ENCODE data around the gene P3H1. TPM values are rescaled to one million over a fixed set of nuclear protein-coding genes. Genes with fewer than 3 reads are reported as not detected.
A peak's percentile ranks its signal among the peaks of the same experiment; 100 is the strongest.
"Not testable (repeated sequence)": the region's sequence is repeated elsewhere in the genome, so short reads cannot be mapped to it uniquely, and the experiment has no call there.

Gene P3H1
- polyA plus RNA-seq, 4 donors = 70.7 to 119 (median 73.5) TPM

DNA sequence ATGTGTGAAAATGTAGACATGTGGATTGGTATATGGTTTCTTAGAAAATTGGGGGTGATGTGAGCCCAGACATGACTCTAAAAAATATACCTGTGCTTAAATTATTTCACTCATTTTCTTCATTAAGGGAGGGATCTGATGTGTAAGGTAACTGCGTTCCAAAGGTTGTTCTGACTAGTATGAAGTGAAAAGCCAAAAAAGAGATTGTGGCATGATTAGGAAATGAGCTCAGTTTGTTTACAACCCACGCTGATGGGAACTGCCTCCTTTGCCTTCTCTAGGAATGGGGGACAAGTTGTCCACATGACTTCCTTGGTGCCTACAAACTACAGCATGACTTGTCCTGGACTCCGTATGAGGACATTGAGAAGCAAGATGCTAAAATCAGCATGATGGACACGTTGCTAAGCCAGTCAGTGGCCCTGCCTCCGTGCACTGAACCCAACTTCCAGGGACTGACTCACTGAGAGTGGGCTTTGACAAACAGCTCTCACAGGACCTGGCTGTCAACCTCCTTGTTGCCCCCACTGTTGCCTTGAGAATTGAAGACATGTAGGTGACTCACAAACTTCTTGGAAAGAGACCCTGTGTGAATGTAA is 8.2 kb upstream of the P3H1 start:
- no peak for DNase-seq (ENCODE audit: low read depth in 4 of 4, low spot score in 3 of 4)

DNA sequence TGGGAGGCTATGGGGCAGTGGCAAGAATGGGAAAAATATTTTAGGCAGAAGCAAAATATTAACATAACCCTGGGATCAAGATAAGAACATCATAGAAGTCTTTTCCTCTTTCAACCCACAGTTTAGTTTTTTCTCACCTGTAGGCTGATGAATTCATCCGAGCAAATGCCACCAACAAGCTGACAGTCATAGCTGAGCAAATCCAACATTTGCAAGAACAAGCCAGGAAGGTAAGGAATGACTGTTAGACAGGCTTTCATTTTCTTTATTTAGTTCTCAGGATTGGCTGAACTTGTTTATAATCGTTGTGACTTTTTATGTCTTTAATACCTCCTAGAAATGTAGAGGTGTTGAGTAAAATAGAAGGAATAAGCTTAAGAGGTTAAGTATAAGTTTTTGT is 6.6 kb upstream of the P3H1 start:
- DNase-seq (ENCODE audit: low read depth in 4 of 4, low spot score in 3 of 4) = no peak

DNA sequence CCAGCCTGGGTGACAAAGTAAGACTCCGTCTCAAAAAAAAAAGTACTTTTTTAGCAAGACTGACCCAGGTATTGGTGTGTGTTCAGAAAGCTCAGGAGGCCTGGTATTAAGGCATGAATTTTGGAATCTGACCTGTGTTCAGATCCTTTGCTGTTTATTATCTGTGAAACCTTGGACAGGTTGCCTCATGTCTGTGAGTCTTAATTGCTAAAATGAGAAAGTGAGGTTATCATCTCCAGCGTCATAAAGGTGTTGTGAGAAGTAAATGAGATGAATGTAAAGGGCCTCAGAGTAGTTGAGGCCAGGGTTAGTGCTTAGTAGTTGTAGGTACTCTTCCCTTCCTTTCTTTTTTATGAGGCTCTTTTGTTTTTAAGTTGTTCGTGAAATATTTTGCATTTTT is 3.0 kb upstream of the P3H1 start:
- no peak for DNase-seq (ENCODE audit: low read depth in 4 of 4, low spot score in 3 of 4)

DNA sequence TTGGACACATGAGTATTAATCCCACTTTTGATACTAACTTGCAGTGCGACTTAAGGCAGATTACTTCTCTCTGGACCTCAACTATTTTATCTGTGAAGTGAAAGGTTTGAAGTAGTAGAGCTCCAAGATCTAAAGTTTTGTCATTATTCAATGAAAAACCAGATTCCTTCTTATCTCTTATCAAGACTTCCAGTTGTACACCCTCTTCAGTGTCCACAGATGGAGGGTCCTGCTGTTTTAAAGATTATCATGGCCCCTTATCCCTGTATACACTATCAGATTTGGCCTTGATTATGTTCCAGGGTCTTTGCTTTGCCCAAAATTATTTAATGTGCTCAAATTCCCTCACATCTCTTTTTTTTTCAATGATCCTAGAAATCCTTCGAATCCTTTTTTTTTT is 1.3 kb upstream of the P3H1 start:
- DNase-seq (ENCODE audit: low read depth in 4 of 4, low spot score in 3 of 4) = no peak

DNA sequence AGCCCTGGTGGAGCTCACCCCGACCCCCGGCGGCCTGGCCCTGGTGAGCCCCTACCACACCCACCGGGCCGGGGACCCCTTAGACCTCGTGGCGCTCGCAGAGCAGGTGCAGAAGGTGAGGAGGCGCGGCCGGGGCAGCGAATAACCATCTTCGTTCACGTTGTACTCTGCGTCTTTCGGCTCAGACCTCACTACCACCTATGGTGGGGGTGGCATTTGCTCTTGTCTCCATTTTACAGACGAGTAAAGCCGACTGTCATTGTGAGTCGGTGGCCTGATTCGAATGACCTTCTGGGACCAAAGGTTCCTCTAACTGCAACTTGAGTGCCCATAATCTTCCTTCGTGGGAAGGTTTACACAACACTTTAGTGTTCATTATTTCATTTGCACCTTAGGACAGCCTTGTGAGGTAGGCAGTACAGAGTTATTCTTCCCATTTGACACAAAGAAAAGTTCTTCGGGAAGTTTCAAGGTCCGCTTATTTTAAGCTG is 727 bp upstream of the P3H1 start:
- DNase-seq (ENCODE audit: low read depth in 4 of 4, low spot score in 3 of 4) = no peak

DNA sequence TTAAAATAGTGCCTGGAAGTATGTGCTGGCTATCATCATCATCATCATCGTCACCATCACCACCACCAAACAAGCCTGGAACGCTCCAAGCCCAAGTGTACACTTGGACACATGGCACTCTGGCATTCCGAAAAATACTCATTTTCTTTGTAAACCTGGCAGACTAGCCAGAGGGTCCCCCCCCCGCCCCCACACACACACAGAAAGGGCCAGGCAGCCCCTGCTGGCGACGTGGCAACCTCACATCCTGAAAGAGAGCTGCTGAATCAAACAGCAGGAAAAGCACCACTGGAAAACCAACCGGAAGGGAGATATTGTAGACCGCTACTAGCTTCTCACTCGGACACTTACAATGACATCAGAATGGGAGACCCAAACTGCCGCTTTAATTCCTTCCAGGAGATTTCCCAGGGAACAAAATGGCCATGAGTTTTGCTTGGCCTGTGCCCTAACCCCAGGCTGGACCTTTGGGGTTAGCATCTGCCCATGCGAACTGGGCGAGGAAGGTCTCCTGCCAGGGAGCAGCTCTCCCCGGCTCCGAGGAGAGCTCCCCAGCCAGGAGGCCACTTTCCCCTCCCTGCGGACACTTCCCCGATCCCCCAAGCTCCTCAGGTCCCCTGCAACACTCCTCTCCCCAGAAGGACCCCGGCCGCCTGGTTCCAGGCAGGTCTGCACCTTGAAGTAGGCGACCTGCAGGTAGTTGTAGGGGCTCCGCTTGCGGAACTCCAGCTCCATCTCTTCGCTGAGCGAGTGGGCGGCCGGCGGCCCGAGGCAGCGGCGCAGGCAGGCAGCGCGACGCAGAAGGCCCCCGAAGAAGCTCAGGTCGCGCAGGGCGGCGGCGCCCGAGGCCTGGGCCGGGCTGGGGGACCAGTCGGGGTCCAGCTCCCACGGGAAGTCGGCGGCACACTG is 742 bp downstream of the P3H1 start:
- DNase-seq (ENCODE audit: low read depth in 4 of 4, low spot score in 3 of 4) = peak in 2 of 4 donors; percentile 53 to 64

DNA sequence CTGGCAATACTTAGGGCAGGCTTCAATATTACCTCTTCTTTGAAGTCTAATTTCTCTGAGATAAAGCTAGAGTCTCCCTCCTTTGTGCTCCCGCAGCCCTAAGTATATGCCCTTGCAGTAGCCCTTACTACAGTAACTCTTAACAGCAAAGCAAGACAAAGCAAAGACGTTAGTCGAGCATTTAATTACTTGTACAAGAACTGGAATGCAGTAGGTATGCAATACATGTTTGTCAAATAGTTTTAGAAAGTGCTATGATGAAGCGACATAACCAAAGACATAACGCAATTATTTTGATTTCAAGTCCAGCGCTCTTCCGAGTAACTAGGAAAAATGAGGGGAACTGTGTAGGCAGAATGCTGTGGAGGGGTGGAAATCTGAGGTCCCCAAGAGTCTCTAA is 1.6 kb downstream of the P3H1 start:
- no peak for DNase-seq (ENCODE audit: low read depth in 4 of 4, low spot score in 3 of 4)

DNA sequence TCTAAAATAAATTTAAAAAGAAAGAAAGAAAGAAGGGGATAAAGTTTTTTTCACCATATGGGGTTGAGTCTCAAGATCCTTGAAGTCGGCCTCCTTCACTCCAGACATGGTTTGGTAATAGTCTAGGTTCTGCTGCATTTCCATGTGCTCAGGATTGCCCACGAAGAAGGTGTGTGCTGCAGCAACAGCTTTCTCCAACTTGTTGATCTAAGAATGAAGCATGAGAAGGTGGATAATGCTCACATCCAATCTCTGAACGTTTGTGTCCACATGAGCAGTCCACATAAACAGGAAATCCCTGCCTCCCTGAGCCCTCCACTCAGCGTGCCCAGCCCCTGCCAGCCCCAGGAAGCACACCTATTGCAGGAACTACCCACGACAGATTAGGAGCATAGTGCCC is 4.6 kb downstream of the P3H1 start:
- DNase-seq (ENCODE audit: low read depth in 4 of 4, low spot score in 3 of 4) = no peak

DNA sequence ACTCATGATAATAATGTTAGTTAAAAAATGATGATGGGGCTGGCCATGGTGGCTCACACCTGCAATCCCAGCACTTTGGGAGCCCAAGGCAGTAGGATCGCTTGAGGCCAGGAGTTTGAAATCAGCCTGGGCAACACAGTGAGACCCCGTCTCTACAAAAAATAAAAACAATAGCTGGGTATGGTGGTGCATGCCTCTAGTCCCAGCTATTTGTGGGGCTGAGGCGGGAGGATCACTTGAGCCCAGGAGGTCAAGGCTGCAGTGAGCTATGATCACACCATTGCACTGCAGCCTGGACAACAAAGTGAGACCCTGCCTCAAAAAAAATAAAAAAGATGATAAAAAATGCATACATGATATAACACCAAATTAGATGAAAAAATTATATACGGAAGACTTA is 5.3 kb downstream of the P3H1 start:
- no peak for DNase-seq (ENCODE audit: low read depth in 4 of 4, low spot score in 3 of 4)

DNA sequence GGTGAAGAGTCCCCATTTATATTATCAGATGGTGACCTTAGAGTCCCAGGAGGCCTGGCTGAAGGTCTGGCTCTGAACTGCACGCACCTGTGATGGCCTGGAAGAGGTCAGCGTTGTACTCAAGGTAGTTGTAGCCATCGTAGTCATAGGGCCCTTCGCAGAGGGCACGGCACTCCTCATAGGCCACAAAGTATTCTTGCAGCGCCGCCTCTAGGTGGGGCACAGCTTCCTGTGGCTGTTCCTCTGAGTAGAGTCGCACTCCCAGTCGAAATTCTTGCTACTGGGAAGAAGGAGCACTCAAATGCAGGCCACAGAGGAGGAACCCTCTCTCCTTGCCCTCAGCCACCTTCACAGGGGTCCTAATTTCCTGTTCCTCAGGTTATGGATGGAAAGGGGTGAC is 7.7 kb downstream of the P3H1 start:
- DNase-seq (ENCODE audit: low read depth in 4 of 4, low spot score in 3 of 4) = no peak

DNA sequence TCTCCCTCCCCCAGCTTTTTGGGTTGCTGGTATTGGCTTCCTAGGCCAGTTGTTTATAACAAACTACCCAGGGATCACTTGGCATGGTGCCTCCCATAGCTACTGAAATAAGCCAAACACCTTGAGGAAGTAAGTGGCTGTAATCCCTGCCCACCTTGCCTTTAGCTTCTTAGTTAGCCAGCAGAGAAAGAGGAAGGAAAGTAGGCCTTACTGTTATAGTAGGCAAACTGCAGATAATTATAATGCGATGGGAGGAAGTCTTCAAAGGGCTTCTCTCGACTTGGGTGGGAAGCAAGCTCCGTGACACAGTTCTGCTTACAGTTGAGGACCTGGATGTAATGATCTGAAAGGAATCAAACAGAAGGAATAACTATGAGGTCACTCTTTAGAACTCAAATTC is 8.2 kb downstream of the P3H1 start:
- no peak for DNase-seq (ENCODE audit: low read depth in 4 of 4, low spot score in 3 of 4)

DNA sequence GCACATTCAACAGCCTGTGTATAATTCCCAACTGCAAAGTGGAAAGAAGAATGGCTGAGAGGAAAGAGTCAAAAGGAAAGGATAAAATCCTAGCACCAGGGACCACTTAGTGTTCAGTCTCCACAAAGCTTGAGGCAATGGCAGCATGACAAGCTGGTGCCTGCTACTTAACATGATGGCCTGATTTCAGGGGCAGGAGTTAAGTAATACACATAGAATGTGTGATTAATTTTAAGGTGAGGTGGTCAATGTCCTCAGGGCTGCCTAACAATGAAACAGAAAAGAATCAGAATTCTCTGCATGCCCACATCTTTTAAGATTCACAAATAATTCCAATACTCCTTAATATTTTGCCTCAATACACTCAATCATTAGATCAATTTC is 8.9 kb downstream of the P3H1 start:
- DNase-seq (ENCODE audit: low read depth in 4 of 4, low spot score in 3 of 4) = no peak

DNA sequence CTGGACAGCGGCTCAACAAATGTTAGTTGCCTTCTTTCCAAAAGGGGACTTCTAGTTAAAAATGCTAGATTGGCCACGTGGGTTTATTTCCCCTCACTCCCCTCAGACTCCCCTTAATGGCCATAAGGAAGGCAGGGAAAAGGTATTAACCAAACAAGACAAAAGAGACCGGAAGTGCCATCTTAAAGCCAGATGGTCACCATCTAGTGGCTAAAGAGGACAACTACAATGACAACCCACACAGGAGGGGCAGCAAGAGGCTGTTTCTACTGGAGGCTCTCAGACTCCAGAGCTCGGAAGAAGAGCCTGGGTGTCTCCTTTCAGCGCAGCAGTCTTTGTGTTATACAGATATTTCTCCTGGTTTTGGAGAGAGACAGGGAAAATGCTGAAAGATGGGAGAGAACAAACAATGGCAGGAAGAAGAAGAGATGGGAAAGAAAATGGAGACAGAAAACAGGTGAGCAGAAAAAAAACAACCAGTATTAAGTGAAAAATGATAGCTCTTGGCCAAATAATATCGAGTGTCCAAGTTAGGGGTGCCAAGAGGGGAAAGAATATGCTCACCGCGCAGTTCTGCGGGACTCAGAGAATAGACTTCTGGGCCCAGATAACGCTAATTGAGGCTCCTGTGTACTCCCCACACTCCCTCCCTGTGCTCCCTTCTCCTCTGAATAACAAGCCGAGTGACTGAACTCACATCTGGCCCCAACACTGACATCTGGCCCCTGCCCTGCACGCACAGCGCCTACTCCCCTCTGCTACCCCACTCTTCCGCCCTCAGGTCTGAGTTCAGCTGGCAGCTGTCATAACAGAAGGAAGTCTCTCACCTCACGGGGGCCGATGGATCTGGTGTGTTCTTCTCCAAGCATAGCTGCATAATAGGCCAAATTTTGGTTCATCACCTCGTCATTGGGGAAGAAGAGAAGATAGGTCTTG is 9.6 kb downstream of the P3H1 start:
- no peak for DNase-seq (ENCODE audit: low read depth in 4 of 4, low spot score in 3 of 4)

DNA sequence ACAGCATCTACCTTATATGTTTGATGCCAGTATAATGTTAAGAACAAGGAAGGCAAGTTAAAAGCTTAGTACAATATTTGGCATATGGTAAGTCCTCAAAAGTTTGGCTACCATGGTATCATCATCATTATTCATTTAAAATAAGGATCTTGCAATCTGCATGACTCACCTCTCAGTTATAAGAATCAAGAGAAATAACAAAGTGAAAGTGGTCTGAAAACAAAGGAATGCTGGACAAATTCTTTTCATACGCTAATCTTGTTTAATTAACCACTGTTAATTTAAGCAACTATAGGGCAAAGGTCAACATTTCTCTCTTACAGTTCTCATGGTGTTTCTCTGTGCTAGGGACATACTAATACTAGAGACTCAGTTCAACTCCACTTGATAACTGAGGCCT is 13.8 kb downstream of the P3H1 start:
- DNase-seq (ENCODE audit: low read depth in 4 of 4, low spot score in 3 of 4) = no peak

DNA sequence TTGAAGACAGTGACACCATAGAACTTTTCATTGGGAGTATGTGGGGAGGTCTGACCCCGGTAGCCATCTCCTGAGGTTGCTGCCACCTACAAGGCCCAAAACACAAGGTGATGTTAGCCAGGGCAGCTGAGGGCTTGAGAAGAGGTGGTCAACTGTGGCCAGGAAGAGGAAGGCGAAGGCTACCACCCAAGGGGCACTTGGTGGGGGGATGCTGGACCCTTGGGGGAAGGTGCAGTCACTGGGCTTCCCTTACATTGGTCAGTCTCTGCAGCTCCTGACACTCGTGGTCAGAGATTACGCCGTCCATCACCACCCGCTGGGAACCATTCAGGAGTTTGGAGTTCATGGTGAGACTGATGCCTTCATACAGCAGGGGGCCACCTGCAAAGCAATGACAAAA is 14.5 kb downstream of the P3H1 start:
- no peak for DNase-seq (ENCODE audit: low read depth in 4 of 4, low spot score in 3 of 4)

DNA sequence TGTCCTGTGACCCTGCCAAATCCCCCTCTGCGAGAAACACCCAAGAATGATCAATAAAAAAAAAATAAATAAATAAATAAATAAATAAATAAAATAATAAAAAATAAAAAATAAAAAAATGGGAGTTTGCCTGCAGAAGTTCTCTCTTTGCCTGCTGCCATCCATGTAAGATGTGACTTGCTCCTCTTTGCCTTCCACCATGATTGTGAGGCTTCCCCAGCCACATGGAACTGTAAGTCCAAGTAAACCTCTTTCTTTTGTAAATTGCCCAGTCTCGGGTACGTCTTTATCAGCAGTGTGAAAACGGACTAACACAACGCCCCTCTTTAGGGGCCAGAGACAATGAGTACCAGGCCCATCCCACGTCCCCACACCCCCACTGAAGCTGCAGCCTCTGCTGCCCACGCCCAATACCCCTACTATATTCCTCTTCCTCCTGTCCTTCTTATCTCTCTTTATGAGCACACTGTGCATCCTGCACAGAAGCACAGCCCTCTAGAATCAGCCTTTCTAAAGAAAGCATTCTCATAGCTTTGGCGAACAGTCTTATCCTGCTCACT is 15.2 kb downstream of the P3H1 start:
- DNase-seq (ENCODE audit: low read depth in 4 of 4, low spot score in 3 of 4) = not testable (repeated sequence)

DNA sequence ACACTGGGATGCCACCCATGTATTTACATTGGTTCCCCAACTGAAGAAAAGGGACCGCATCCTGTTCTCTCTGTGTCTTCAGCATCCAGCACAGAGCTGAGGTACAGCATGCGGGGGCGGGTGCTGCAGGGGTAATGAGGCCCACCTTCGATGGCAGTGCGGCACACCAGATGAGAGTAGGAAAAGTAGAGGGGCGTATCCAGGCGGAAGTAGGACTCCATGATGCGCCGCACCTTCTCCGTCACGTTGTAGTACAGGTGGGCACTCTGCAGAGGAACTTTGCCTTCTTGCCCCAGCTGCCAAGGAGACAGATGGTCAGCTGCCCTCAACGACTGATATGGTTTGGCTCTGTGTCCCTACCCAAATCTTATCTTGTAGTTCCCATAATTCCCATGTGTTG is 16.8 kb downstream of the P3H1 start:
- no peak for DNase-seq (ENCODE audit: low read depth in 4 of 4, low spot score in 3 of 4)

DNA sequence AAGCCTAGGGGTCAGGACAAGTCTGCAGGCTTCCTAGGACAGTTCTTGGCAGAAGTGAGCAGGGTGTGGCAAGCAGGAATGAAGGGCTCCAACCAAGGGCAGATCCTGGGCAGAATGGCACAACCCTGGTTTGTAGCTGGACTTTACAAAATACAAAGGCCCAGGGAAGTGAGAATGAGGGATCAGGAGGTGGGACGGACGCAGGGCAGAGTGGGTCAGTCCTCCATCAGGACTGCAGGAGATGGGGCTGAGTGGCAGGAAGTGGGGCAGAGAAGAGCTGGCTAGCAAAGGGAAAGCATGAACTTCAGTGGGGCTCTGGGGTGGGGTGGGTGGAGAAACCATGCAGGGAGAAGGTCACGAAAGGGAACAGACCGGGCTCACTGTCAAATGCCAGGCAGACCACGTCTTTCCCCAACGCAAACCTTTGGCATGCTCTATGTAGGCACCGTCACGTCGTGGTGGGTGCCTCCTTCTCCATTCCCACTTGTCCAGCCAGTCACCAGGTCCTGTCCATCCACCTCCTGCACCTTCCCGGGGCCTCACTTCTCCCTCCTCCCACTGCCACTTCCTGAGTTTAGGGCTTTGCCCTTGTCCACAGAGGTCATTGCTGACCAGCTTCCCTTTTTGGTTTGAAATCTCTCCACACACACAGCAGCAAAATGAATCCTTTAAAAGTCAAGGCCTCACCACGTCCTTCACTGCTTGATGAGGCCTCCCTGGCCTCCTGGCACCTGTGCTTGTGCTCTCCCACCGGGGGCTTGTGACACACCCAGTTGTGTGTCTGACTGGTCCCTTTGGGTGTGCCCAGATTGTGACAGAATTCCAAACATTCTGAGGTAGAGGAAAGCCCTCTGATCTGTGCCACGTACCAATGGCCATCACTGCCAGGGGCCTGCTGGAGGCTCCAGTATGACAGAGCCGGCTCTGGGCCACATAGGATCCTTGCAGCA is 18.1 kb downstream of the P3H1 start:
- no peak for DNase-seq (ENCODE audit: low read depth in 4 of 4, low spot score in 3 of 4)

DNA sequence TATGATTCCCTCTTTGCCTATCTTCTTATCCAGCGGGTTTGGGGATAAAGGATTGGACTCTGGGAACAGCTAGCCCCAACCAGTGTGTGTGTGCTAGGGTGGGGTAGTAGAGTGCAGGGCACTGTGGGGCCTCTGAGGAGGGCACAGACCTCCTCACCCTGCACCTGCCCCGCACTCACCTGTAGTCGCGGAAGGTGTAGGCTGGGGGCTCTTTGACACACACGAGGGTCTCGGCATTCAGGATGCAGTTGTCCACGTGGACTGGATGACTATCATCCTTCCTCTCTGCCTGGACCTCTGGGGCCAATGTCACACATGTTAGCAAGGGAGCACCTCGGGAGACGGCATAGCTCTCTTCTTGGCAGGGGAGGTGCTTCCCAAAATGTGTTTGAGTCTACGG is 18.8 kb downstream of the P3H1 start:
- no peak for DNase-seq (ENCODE audit: low read depth in 4 of 4, low spot score in 3 of 4)

DNA sequence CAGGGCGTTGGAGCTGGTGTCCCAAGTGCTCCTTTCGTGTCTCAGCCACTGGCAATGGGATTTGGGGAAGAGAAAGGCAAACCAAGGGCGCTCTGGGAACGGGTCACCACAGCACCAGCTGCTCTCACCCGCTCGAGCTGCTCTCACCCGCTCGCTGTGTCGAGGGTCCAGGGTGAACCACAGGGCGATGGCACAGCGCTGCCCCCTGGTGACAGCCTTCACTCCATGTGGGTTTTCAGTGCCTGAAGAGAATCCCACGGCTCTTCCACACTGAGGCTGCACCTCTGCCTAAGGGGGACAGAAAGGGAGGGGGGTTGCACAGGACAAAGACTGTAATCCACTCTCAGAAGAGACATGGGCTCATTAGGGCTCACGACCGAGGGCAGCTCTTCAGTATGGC is 19.7 kb downstream of the P3H1 start:
- no peak for DNase-seq (ENCODE audit: low read depth in 4 of 4, low spot score in 3 of 4)

All from left renal pelvis (tissue), 4 donors.